KMS-11 (cell line): ENCODE data around the gene JUND.

Source experiments
- H2AFZ ChIP-seq: fragments of 200-600 bp; sonication (generic); 2 replicates; pipeline ENCODE4 v1.6.1; 2016; ENCODE audit warnings: antibody characterized with exemption, mixed run types, low read depth
- H3K27ac ChIP-seq: fragments of 200-600 bp; sonication (generic); 2 replicates; pipeline ENCODE4 v1.6.1; 2016; ENCODE audit warnings: mild to moderate bottlenecking, mixed run types
- H3K27me3 ChIP-seq: fragments of 200-600 bp; sonication (generic); 2 replicates; pipeline ENCODE4 v1.6.1; 2017; ENCODE audit warnings: mild to moderate bottlenecking, low read depth, mixed run types, moderate library complexity; ENCODE audit not compliant: insufficient read depth
- H3K36me3 ChIP-seq: fragments of 200-600 bp; sonication (generic); 2 replicates; pipeline ENCODE4 v1.6.1; 2017; ENCODE audit warnings: mild to moderate bottlenecking, mixed run types; ENCODE audit not compliant: insufficient read depth
- H3K4me1 ChIP-seq: fragments of 200-600 bp; sonication (generic); 2 replicates; pipeline ENCODE4 v1.6.1; 2016; ENCODE audit warnings: mild to moderate bottlenecking, low read depth, mixed run types; ENCODE audit not compliant: poor library complexity, severe bottlenecking
- H3K4me2 ChIP-seq: fragments of 200-600 bp; sonication (generic); 2 replicates; pipeline ENCODE4 v1.7.0; 2016; ENCODE audit warnings: mild to moderate bottlenecking, mixed run types
- H3K4me3 ChIP-seq: fragments of 200-600 bp; sonication (generic); IDR thresholded peaks from 2 replicates; pipeline ENCODE4 v1.6.1; 2017; ENCODE audit warnings: low read depth, low read length, mixed read lengths; ENCODE audit not compliant: insufficient read depth
- H3K79me2 ChIP-seq: fragments of 200-600 bp; sonication (generic); 2 replicates; pipeline ENCODE4 v1.6.1; 2016; ENCODE audit warnings: low read depth, mixed run types; ENCODE audit not compliant: insufficient read depth
- H3K9ac ChIP-seq: fragments of 200-600 bp; sonication (generic); 2 replicates; pipeline ENCODE4 v1.6.1; 2016; ENCODE audit warnings: mild to moderate bottlenecking, mixed run types
- H4K20me1 ChIP-seq: fragments of 200-600 bp; sonication (generic); 2 replicates; pipeline ENCODE4 v1.6.1; 2016; ENCODE audit warnings: mild to moderate bottlenecking, mixed run types; ENCODE audit not compliant: insufficient read depth
- CTCF ChIP-seq: fragments of 200-600 bp; sonication (generic); conservative IDR thresholded peaks from 2 replicates; pipeline ENCODE4 v1.6.1; 2017; ENCODE audit warnings: low read depth, mild to moderate bottlenecking, antibody characterized with exemption, low read length, moderate library complexity, mixed read lengths

JUND gene

GRCh38 chr19:18254546-18255503, 26.6 kb downstream of the JUND start:
- H2AFZ ChIP-seq: no peak overlapping the region
- no peak overlapping the region for H3K4me2 ChIP-seq
- H3K4me3 ChIP-seq: no peak overlapping the region

GRCh38 chr19:18253716-18254115, 27.7 kb downstream of the JUND start:
- Histone ChIP-seq H3K4me1 (no peaks in the 10 kb centered on the region), H3K4me2 (no peak overlapping the region), H3K27me3 (peaks cover 81% of the 10 kb centered on the region), H4K20me1 (no peaks in the 10 kb centered on the region), H3K9ac (no peak overlapping the region), H3K27ac (no peak overlapping the region), H2AFZ (no peak overlapping the region), H3K36me3 (no peaks in the 10 kb centered on the region), H3K79me2 (no peaks in the 10 kb centered on the region), H3K4me3 (no peak overlapping the region)
- no peak for TF ChIP-seq CTCF

More at GRCh38 chr19:18254546-18255503, 26.6 kb downstream of the JUND start:
- Histone ChIP-seq H3K27ac (no peak overlapping the region), H3K9ac (no peak overlapping the region), H3K4me1 (no peaks in the 10 kb centered on the region), H3K27me3 (peaks cover 81% of the 10 kb centered on the region), H4K20me1 (no peaks in the 10 kb centered on the region), H3K36me3 (no peaks in the 10 kb centered on the region), H3K79me2 (no peaks in the 10 kb centered on the region)
- TF ChIP-seq CTCF: no peak

- H3K36me3 ChIP-seq: no peaks in the 10 kb centered on the region
- no peaks in the 10 kb centered on the region for H3K79me2 ChIP-seq
- no peak overlapping the region for H3K9ac ChIP-seq
- no peaks in the 10 kb centered on the region for H4K20me1 ChIP-seq
- TF ChIP-seq CTCF: no peak
- H3K27ac ChIP-seq: no peak overlapping the region
- H3K4me2 ChIP-seq: no peak overlapping the region
- H3K4me1 ChIP-seq: no peaks in the 10 kb centered on the region
- H2AFZ ChIP-seq: no peak overlapping the region
- H3K4me3 ChIP-seq: no peak overlapping the region
- peaks cover 76% of the 10 kb centered on the region for H3K27me3 ChIP-seq
These were observed 28.3 kb downstream of the JUND start for GRCh38 chr19:18253130-18253529.

GRCh38 chr19:18252370-18252717, 29.1 kb downstream of the JUND start:
- H3K4me3 ChIP-seq: no peak overlapping the region
- H3K9ac ChIP-seq: no peak overlapping the region
- H3K27me3 ChIP-seq: peaks cover 78% of the 10 kb centered on the region
- H3K4me1 ChIP-seq: no peaks in the 10 kb centered on the region
- H3K79me2 ChIP-seq: no peaks in the 10 kb centered on the region
- TF ChIP-seq CTCF: no peak
- no peak overlapping the region for H3K4me2 ChIP-seq
- no peaks in the 10 kb centered on the region for H3K36me3 ChIP-seq
- H2AFZ ChIP-seq: no peak overlapping the region
- no peaks in the 10 kb centered on the region for H4K20me1 ChIP-seq
- no peak overlapping the region for H3K27ac ChIP-seq
